ENCODE measurements around the gene KCTD16. TPM values are rescaled to one million over a fixed set of nuclear protein-coding genes. Genes with fewer than 3 reads are reported as not detected.

The KCTD16 gene
- total RNA-seq, 4 donors from 2014 or later: not detected

- no peaks in the 10 kb centered on the region for H3K27me3 ChIP-seq
- no peak for TF ChIP-seq POLR2A (IDR thresholded peaks at IDR 0.05)
- no peak for TF ChIP-seq CTCF (IDR thresholded peaks at IDR 0.05)
- intact Hi-C loops (cut with DNase I): no loop called here
- no peak for DNase-seq
- H3K9me3 ChIP-seq: no peaks in the 10 kb centered on the region
- no peak overlapping the region for H3K27ac ChIP-seq
- H3K4me3 ChIP-seq: no peak overlapping the region
- no peaks in the 10 kb centered on the region for H3K4me1 ChIP-seq
- H3K36me3 ChIP-seq: no peaks in the 10 kb centered on the region
Measured at GRCh38 chr5:144377207-144377606, 206.5 kb downstream of the KCTD16 start.

DNA sequence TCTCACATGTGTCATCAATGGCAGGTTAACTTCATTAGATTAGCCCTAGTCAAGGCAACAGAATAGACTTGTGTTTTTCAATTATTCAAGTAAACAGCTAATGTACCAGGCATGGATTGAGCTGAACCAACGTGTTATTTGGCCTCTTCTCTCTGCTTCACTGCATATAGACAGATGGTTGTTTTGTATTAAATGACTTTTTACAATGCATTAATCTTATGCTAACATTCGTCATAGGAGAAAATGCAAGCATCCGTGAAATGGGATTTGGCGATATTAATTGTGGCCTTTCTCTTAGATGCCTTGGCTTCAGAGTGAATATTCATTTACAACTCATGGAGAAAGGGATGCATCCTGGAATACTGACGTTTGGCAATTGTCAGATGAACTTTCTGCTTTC, 208.0 kb downstream of the KCTD16 start:
- DNase-seq: no peak
- Histone ChIP-seq H3K27ac (no peak overlapping the region), H3K4me1 (no peaks in the 10 kb centered on the region), H3K4me3 (no peak overlapping the region), H3K27me3 (no peaks in the 10 kb centered on the region), H3K36me3 (no peaks in the 10 kb centered on the region), H3K9me3 (no peaks in the 10 kb centered on the region)
- WGBS, 2 donors: 42 to 50% methylated on average over 5 of the region's 5 CpGs
- TF ChIP-seq CTCF (IDR thresholded peaks at IDR 0.05) (no peak), POLR2A (IDR thresholded peaks at IDR 0.05) (no peak)
- intact Hi-C loops (cut with DNase I): no loop called here

- H3K9me3 ChIP-seq: no peaks in the 10 kb centered on the region
- DNase-seq: no peak
- no peak overlapping the region for H3K4me3 ChIP-seq
- no peaks in the 10 kb centered on the region for H3K27me3 ChIP-seq
- no peak overlapping the region for H3K27ac ChIP-seq
- intact Hi-C loops (cut with DNase I): no loop called here
- 40 to 42% methylated on average over 1 of the region's 1 CpG for WGBS, 2 donors
- no peaks in the 10 kb centered on the region for H3K36me3 ChIP-seq
- H3K4me1 ChIP-seq: no peaks in the 10 kb centered on the region
- no peak for TF ChIP-seq CTCF (IDR thresholded peaks at IDR 0.05)
- TF ChIP-seq POLR2A (IDR thresholded peaks at IDR 0.05): no peak
Measured at GRCh38 chr5:144385597-144385996, 214.9 kb downstream of the KCTD16 start.

DNA sequence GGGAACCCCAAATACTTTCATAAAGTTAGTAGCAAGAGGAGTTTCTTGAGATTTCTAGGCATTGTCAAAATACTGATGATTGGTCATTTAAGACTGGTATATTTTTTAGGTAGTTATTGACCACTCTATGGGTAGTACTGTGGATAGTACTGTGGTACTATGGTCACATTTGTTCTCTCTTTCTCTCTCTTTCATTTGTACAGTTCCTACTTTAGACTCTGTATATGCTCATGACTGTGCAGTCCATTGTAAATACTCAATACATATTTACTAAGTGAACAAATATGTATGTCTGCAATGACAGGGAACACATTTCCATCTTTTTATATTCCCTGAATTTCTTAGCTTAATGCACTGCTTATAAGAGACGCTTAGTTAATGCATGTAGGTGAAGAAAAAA, 215.6 kb downstream of the KCTD16 start:
- WGBS, 2 donors: 67% methylated on average over 1 of the region's 1 CpG
- Histone ChIP-seq H3K9me3 (no peaks in the 10 kb centered on the region), H3K4me3 (no peak overlapping the region), H3K27me3 (no peaks in the 10 kb centered on the region), H3K27ac (no peak overlapping the region), H3K4me1 (no peaks in the 10 kb centered on the region), H3K36me3 (no peaks in the 10 kb centered on the region)
- no peak for DNase-seq
- TF ChIP-seq CTCF (IDR thresholded peaks at IDR 0.05) (no peak), POLR2A (IDR thresholded peaks at IDR 0.05) (no peak)
- intact Hi-C loops (cut with DNase I): no loop called here

DNA sequence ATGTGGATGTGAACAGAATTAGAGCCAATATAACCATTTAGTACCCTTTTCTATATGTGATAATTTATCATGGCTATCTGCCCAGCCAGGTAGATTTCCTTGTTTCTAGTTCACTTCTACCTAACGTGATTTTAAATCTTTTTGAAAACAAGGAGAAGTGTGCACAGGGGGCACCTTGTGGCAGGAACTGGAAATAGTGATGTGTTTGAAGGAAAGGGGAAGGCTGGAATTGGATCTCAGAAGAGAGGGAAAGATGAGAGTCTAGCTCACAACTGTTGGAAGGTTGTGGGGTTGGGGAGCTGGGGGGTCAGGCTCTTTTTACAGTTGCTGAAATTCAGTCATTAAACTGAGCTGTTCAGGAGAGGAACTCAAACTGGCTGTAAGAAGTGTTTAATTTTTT, 219.5 kb downstream of the KCTD16 start:
- no peak for DNase-seq

More for the DNA sequence above, 219.5 kb downstream of the KCTD16 start:
- Histone ChIP-seq H3K4me1 (no peaks in the 10 kb centered on the region), H3K27me3 (no peaks in the 10 kb centered on the region), H3K9me3 (no peaks in the 10 kb centered on the region), H3K27ac (no peak overlapping the region), H3K4me3 (no peak overlapping the region), H3K36me3 (no peaks in the 10 kb centered on the region)
- TF ChIP-seq CTCF (IDR thresholded peaks at IDR 0.05) (no peak), POLR2A (IDR thresholded peaks at IDR 0.05) (no peak)
- WGBS, 2 donors: 0 to 14% methylated on average over 1 of the region's 1 CpG
- intact Hi-C loops (cut with DNase I): no loop called here
